Tibial artery (tissue), 4 donors: ENCODE measurements around the gene THADA.

ENCODE experiments used
- DNase-seq, 2 donors: peaks; one replicate each; pipeline ENCODE4 v3.0.0-alpha.2; 2019
- H3K27ac ChIP-seq, 2 donors: fragments of 200-600 bp; sonication (generic) in 1 of 2; 1 replicate in 1 of 2; 2 replicates in 1 of 2; pipeline ENCODE4 v1.5.1; 2018 to 2019; ENCODE audit warnings: mild to moderate bottlenecking in 1 of 2
- H3K27me3 ChIP-seq, 2 donors: fragments of 200-600 bp; sonication (generic) in 1 of 2; one replicate each; pipeline versions ENCODE4 v1.5.1 to v1.6.0; 2016 to 2019
- H3K36me3 ChIP-seq, 3 donors: fragments of 200-600 bp; sonication (generic) in 2 of 3; one replicate each; pipeline ENCODE4 v1.5.1; 2016 to 2019; ENCODE audit warnings: mild to moderate bottlenecking in 2 of 3
- H3K4me1 ChIP-seq, 4 donors: fragments of 200-600 bp; sonication (generic) in 2 of 4; 1 replicate in 3 of 4; 2 replicates in 1 of 4; pipeline ENCODE4 v1.5.1; 2016 to 2019
- H3K4me3 ChIP-seq, 2 donors: fragments of 200-600 bp; sonication (generic) in 1 of 2; 1 replicate in 1 of 2; 2 replicates in 1 of 2; pipeline ENCODE4 v1.5.1; 2018 to 2019; ENCODE audit warnings: mild to moderate bottlenecking in 2 of 2
- H3K9me3 ChIP-seq, 3 donors: fragments of 200-600 bp; sonication (generic) in 1 of 3; one replicate each; pipeline ENCODE4 v1.5.1; 2016 to 2019
- intact Hi-C: fragments of 100-400 bp; cut with DNase I; formaldehyde crosslinking; loops from one replicate; pipeline ENCODE4 v1.15.0; 2023; ENCODE audit warnings: low total_unique reads
- TF ChIP-seq, protein P1 (sequence below), 2 experiments: fragments of 200-600 bp in 1 of 2; fragments of 450-650 bp in 1 of 2; IDR thresholded peaks; one replicate each; pipeline ENCODE4 v1.5.1; 2017 to 2019; ENCODE audit warnings: antibody characterized with exemption in 2 of 2, mild to moderate bottlenecking in 1 of 2, moderate library complexity in 1 of 2

THADA gene

DNA sequence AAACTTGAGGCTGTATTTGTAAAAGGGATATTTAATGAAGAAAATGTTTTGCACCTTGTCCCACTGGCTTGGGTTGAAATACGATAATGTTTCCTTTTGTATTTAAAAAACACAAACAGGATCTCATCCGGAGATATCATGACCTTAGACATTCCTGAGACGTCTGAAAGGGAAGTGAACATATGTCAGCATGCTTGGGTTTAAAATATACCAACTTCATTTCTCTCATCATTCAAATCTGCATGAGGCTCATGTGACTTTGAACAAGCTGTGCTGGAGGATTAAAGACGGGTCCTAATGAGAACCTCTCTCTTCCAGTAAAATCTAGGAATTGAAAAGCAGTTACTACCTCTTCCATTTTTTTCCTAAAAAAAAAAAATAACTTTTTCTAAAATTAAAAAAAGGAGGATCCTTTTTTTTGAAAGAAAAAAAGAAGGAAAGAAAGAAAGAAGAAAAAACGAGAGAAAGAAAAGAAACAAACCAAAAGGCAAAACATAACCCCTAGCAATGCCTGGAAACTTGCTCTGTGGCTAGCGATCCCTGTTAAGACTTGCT lies 262.7 kb downstream of the THADA start:
- no peaks in the 10 kb centered on the region for H3K36me3 ChIP-seq
- H3K4me3 ChIP-seq, result no peak overlapping the region
- H3K9me3 ChIP-seq, result no peaks in the 10 kb centered on the region
- DNase-seq, result no peak
- H3K4me1 ChIP-seq, result peaks cover 0 to 85% (median 64%) of the 10 kb centered on the region in 4 donors
- H3K27me3 ChIP-seq, result no peaks in the 10 kb centered on the region
- TF ChIP-seq, protein P1, sequence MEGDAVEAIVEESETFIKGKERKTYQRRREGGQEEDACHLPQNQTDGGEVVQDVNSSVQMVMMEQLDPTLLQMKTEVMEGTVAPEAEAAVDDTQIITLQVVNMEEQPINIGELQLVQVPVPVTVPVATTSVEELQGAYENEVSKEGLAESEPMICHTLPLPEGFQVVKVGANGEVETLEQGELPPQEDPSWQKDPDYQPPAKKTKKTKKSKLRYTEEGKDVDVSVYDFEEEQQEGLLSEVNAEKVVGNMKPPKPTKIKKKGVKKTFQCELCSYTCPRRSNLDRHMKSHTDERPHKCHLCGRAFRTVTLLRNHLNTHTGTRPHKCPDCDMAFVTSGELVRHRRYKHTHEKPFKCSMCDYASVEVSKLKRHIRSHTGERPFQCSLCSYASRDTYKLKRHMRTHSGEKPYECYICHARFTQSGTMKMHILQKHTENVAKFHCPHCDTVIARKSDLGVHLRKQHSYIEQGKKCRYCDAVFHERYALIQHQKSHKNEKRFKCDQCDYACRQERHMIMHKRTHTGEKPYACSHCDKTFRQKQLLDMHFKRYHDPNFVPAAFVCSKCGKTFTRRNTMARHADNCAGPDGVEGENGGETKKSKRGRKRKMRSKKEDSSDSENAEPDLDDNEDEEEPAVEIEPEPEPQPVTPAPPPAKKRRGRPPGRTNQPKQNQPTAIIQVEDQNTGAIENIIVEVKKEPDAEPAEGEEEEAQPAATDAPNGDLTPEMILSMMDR (IDR thresholded peaks at IDR 0.05), result no peak
- intact Hi-C loops, result loop anchor here (10.0 kb wide), 1 partner anchor 932 kb away; no protein-coding TSS in a partner anchor
- peak overlapping the region; percentile 59 to 80 for H3K27ac ChIP-seq

DNA sequence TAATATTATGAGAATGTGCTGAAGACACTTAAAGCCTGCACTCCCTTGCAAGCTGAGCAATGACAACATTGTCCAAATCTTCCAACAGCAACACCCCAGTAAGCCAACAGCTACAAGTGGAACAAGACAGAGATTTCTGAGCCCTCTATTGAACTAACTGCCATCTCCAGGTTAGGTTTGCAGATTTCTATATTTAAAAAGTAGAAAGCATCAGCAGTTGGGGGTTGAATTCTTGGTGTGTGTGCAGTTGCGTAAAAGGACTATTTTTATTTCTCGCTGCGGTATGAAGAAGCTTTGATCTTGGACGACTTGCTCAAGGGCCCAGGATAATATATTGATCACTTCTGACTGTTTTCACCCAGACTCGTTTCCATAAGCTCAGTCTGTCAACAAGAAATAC lies 263.2 kb downstream of the THADA start:
- H3K4me1 ChIP-seq, result peaks cover 0 to 89% (median 68%) of the 10 kb centered on the region in 4 donors
- H3K9me3 ChIP-seq, result no peaks in the 10 kb centered on the region
- H3K27ac ChIP-seq, result peak overlapping the region; percentile 59 to 80
- H3K36me3 ChIP-seq, result no peaks in the 10 kb centered on the region
- H3K4me3 ChIP-seq, result no peak overlapping the region
- no peak for DNase-seq
- TF ChIP-seq, protein P1 (IDR thresholded peaks at IDR 0.05), result no peak
- no peaks in the 10 kb centered on the region for H3K27me3 ChIP-seq
- intact Hi-C loops, result loop anchor here (10.0 kb wide), 1 partner anchor 932 kb away; no protein-coding TSS in a partner anchor

DNA sequence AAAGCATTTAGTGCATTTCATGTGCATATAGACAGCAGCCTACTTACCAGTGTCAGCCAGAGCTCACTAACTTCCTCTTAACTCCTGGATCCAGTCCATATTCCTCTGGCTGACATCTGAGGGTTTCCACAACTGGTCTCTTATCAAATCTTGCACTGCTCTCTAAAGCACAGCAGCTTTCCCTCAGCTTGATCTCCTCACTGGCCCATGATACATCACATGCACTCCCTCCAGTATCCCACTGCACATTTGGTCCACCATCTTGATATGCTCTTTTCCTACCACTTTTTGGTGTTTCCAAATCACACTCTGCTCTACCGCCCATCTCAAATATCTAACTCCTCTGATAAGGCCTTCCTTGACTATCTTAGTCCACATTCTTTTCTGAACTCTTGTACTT lies 264.4 kb downstream of the THADA start:
- no peak for DNase-seq
- Histone ChIP-seq H3K9me3 (no peaks in the 10 kb centered on the region), H3K36me3 (no peaks in the 10 kb centered on the region), H3K27me3 (no peaks in the 10 kb centered on the region), H3K27ac (peak overlapping the region; percentile 80 to 88), H3K4me1 (peaks cover 0 to 86% (median 60%) of the 10 kb centered on the region in 4 donors), H3K4me3 (no peak overlapping the region)
- intact Hi-C loops, result loop anchor here (10.0 kb wide), 1 partner anchor 933 kb away; no protein-coding TSS in a partner anchor
- TF ChIP-seq, protein P1 (IDR thresholded peaks at IDR 0.05), result no peak

DNA sequence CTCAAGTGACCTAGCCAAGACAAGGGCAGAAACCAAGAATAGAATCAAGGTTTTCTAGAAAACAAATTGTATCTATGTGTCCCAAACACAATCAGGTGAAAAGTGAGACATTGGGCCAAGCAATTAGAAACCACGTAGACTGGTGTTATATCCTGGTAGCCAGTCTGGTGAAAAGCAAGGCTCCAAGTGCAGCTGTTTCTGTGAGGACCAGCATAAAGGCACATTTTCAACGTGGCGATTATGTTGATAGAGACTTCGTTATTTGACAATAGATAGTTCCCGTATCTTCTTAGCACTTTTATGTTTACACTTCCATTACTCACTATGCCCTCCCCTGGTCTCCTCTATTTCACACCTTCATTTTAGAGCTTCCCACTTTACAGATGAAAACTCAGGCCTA lies 266.2 kb downstream of the THADA start:
- peak overlapping the region; percentile 80 to 88 for H3K27ac ChIP-seq
- H3K9me3 ChIP-seq, result peaks cover 0 to 4% (median 0%) of the 10 kb centered on the region in 3 donors

DNA sequence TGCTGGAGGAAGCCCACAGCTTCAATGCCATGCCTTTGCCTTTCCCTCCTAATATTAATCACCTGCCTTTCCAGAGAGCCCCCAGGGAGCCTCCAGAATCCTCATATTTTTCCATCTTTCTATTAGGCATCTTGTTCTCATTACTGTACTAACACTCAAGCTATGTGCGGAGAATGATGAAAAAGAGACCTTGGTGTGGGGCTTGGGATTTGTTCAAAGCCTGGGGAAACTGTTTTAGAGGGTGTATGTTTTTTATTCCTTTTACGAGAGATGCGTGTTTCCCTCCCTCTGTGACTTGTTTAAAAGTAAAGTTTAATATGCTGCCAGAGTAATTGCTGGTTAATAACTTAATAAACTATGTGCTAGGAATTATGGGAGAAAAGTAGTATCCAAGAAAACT lies 267.0 kb downstream of the THADA start:
- Histone ChIP-seq H3K27ac (peak overlapping the region; percentile 80 to 88), H3K4me1 (peaks cover 0 to 97% (median 62%) of the 10 kb centered on the region in 4 donors)

More for the DNA sequence above, 266.2 kb downstream of the THADA start:
- Histone ChIP-seq H3K4me3 (no peak overlapping the region), H3K27me3 (no peaks in the 10 kb centered on the region), H3K4me1 (peaks cover 0 to 97% (median 62%) of the 10 kb centered on the region in 4 donors), H3K36me3 (no peaks in the 10 kb centered on the region)
- TF ChIP-seq, protein P1 (IDR thresholded peaks at IDR 0.05), result no peak
- intact Hi-C loops, result loop anchor here (10.0 kb wide), 1 partner anchor 935 kb away; no protein-coding TSS in a partner anchor
- DNase-seq, result no peak

More for the DNA sequence above, 267.0 kb downstream of the THADA start:
- Histone ChIP-seq H3K36me3 (no peaks in the 10 kb centered on the region), H3K27me3 (no peaks in the 10 kb centered on the region), H3K9me3 (peaks cover 0 to 4% (median 0%) of the 10 kb centered on the region in 3 donors), H3K4me3 (no peak overlapping the region)
- TF ChIP-seq, protein P1 (IDR thresholded peaks at IDR 0.05), result no peak
- DNase-seq, result no peak
- intact Hi-C loops, result no loop called here
